Stimulated activated CD8-positive, alpha-beta memory T cell treated with anti-CD3 and anti-CD28 coated beads, Interleukin-4, amount 100 ng/mL, for 4 hours (primary cell): ENCODE measurements around the gene ARFIP1.
"Not testable (repeated sequence)": the region's sequence is repeated elsewhere in the genome, so short reads cannot be mapped to it uniquely, and the experiment has no call there.

Experiments used
- DNase-seq, 2 donors: peaks; one replicate each; pipeline ENCODE4 v3.0.0-alpha.2; 2020; ENCODE audit warnings: low read depth in 2 of 2, low spot score in 1 of 2

ARFIP1 gene

GRCh38 chr4:152785639-152786615 is 6.2 kb downstream of the ARFIP1 start:
- no peak for DNase-seq

- DNase-seq = no peak
Observed at GRCh38 chr4:152786627-152787026, 6.9 kb downstream of the ARFIP1 start.

- DNase-seq = no peak
Observed at GRCh38 chr4:152795891-152796290, 16.1 kb downstream of the ARFIP1 start.

- no peak for DNase-seq
Observed at GRCh38 chr4:152803541-152803940, 23.8 kb downstream of the ARFIP1 start.

- DNase-seq = no peak
Observed at GRCh38 chr4:152805071-152805650, 25.4 kb downstream of the ARFIP1 start.

GRCh38 chr4:152805818-152806217 is 26.1 kb downstream of the ARFIP1 start:
- DNase-seq = no peak

- no peak for DNase-seq
Observed at GRCh38 chr4:152806501-152807125, 26.9 kb downstream of the ARFIP1 start.

GRCh38 chr4:152807294-152807829 is 27.6 kb downstream of the ARFIP1 start:
- DNase-seq = no peak

GRCh38 chr4:152808670-152809069 is 28.9 kb downstream of the ARFIP1 start:
- no peak for DNase-seq

GRCh38 chr4:152810715-152811287 is 31.0 kb downstream of the ARFIP1 start:
- DNase-seq = no peak

GRCh38 chr4:152815078-152815477 is 35.3 kb downstream of the ARFIP1 start:
- no peak for DNase-seq

GRCh38 chr4:152817331-152817730 is 37.6 kb downstream of the ARFIP1 start:
- DNase-seq = no peak

GRCh38 chr4:152819026-152819645 is 39.4 kb downstream of the ARFIP1 start:
- DNase-seq = no peak

GRCh38 chr4:152820073-152820472 is 40.3 kb downstream of the ARFIP1 start:
- DNase-seq = no peak

GRCh38 chr4:152822323-152822722 is 42.6 kb downstream of the ARFIP1 start:
- no peak for DNase-seq

- no peak for DNase-seq
Observed at GRCh38 chr4:152824561-152824960, 44.8 kb downstream of the ARFIP1 start.

- DNase-seq = no peak
Observed at GRCh38 chr4:152825336-152825735, 45.6 kb downstream of the ARFIP1 start.

GRCh38 chr4:152828122-152828521 is 48.4 kb downstream of the ARFIP1 start:
- DNase-seq = no peak

- no peak for DNase-seq
Observed at GRCh38 chr4:152831416-152831815, 51.7 kb downstream of the ARFIP1 start.

- no peak for DNase-seq
Observed at GRCh38 chr4:152836936-152837335, 57.2 kb downstream of the ARFIP1 start.

GRCh38 chr4:152839729-152840128 is 60.0 kb downstream of the ARFIP1 start:
- not testable (repeated sequence) for DNase-seq
